Uterus (tissue), 2 donors: Measurements from ENCODE around the gene ZCWPW2.

Experiments
- CTCF ChIP-seq, 4 experiments: fragments of 200-600 bp in 2 of 4; fragments of 450-650 bp in 2 of 4; sonication (generic) in 2 of 4; IDR thresholded peaks; one replicate each; pipeline ENCODE4 v1.5.1; 2016 to 2019; ENCODE audit warnings: antibody characterized with exemption in 4 of 4, mild to moderate bottlenecking in 2 of 4, moderate library complexity in 1 of 4
- POLR2A ChIP-seq, 2 donors: fragments of 450-650 bp; IDR thresholded peaks; one replicate each; pipeline ENCODE4 v1.6.1; 2016; ENCODE audit warnings: antibody characterized with exemption in 2 of 2, mild to moderate bottlenecking in 1 of 2, moderate library complexity in 1 of 2

GRCh38 chr3:28544831-28545230 is 196.3 kb downstream of the ZCWPW2 start:
- TF ChIP-seq CTCF (IDR thresholded peaks at IDR 0.05) (no peak), POLR2A (IDR thresholded peaks at IDR 0.05) (no peak)
